HepG2 (cell line): Measurements from ENCODE around the gene DNAJB2. TPM values are rescaled to one million over a fixed set of nuclear protein-coding genes. Genes with fewer than 3 reads are reported as not detected.
A peak's percentile ranks its signal among the peaks of the same experiment; 100 is the strongest.

Experiments used
- ATAC-seq: fragments of 200-7000 bp; cut with Tn5 transposase; 3 replicates; pipeline ENCODE4 v1.9.1; 2020; ENCODE audit warnings: mild to moderate bottlenecking, moderate library complexity
- BruUV-seq: library from RNA; stranded (reverse); fragments of 400-500 nt; replicated peaks from 2 replicates; lab custom pipeline; 2021; lab: Mats Ljungman, UMichigan
- CTCF ChIA-PET: fragments of 300-600 bp; formaldehyde crosslinking; extraction: SDS; loops from one replicate; lab custom pipeline; 2021; ENCODE audit warnings: low total read pairs, inconsistent platforms, low intra/inter-chr PET ratio; lab: Yijun Ruan, JAX
- POLR2A ChIA-PET: fragments of 350-600 bp; sonication (Branson Sonifier 250); formaldehyde crosslinking; loops from one replicate; lab custom pipeline; 2020; ENCODE audit warnings: antibody characterized with exemption, inconsistent platforms; lab: Yijun Ruan, JAX
- DNase-seq: peaks from one replicate; pipeline ENCODE4 v3.0.0-alpha.2; 2015; ENCODE audit warnings: low spot score
- FAIRE-seq: peaks from 3 replicates; lab custom pipeline; 2011; peaks lifted over from hg19 to GRCh38; lab: Jason Lieb, UNC
- H2AFZ ChIP-seq: one replicate; pipeline ENCODE4 v1.6.1; 2011; ENCODE audit warnings: low read length, inconsistent platforms
- H3K27ac ChIP-seq: fragments of 300-600 bp; 3 replicates; pipeline ENCODE4 v1.8.0; 2011; ENCODE audit warnings: mixed run types, mild to moderate bottlenecking, mixed read lengths, low read length, inconsistent platforms; ENCODE audit not compliant: insufficient read depth; ENCODE audit errors: extremely low read length
- H3K27me3 ChIP-seq, 2 experiments: fragments of 200-600 bp in 1 of 2; 2 replicates in 1 of 2; 3 replicates in 1 of 2; pipeline versions ENCODE4 v1.6.0 to v1.8.0; 2011; ENCODE audit warnings: low read length in 2 of 2, mild to moderate bottlenecking in 2 of 2, moderate library complexity in 2 of 2, inconsistent platforms in 1 of 2; ENCODE audit not compliant: insufficient read depth in 2 of 2, control insufficient read depth in 1 of 2
- H3K36me3 ChIP-seq, 2 experiments: fragments of 200-600 bp in 1 of 2; replicated peaks in 1 of 2; 2 replicates in 1 of 2; 3 replicates in 1 of 2; pipeline versions ENCODE4 v1.5.1 to v1.8.0; 2011; ENCODE audit warnings: low read length in 2 of 2, inconsistent platforms in 1 of 2; ENCODE audit not compliant: insufficient read depth in 2 of 2, control insufficient read depth in 1 of 2
- H3K4me1 ChIP-seq: 2 replicates; pipeline ENCODE4 v1.5.1; 2012; ENCODE audit warnings: low read length, inconsistent platforms; ENCODE audit not compliant: insufficient read depth
- H3K4me2 ChIP-seq: 2 replicates; pipeline ENCODE4 v1.6.0; 2011; ENCODE audit warnings: low read depth, low read length, inconsistent platforms
- H3K4me3 ChIP-seq, 3 experiments: fragments of 200-600 bp in 1 of 3; sonication (generic), shearing (Covaris generic) in 1 of 3; replicated peaks in 1 of 3; 2 replicates each; pipeline ENCODE4 v1.5.1; 2011 to 2016; ENCODE audit warnings: low read length in 3 of 3, inconsistent platforms in 2 of 3, low read depth in 2 of 3, mild to moderate bottlenecking in 2 of 3, control low read depth in 1 of 3, mixed read lengths in 1 of 3; ENCODE audit not compliant: insufficient read depth in 1 of 3
- H3K79me2 ChIP-seq: one replicate; pipeline ENCODE4 v1.6.1; 2011; ENCODE audit warnings: low read length, inconsistent platforms; ENCODE audit not compliant: insufficient read depth
- H3K9ac ChIP-seq: 2 replicates; pipeline ENCODE4 v1.6.0; 2011; ENCODE audit warnings: mild to moderate bottlenecking, low read depth, low read length, inconsistent platforms; ENCODE audit not compliant: insufficient read depth
- H3K9me3 ChIP-seq: 2 replicates; pipeline ENCODE4 v1.5.1; 2012; ENCODE audit warnings: mild to moderate bottlenecking, low read length
- H4K20me1 ChIP-seq: 2 replicates; pipeline ENCODE4 v1.6.0; 2011; ENCODE audit warnings: inconsistent platforms, mild to moderate bottlenecking, low read length, moderate library complexity; ENCODE audit not compliant: insufficient read depth
- FOXC1 ChIP-seq: sonication (generic); formaldehyde crosslinking; IDR thresholded peaks from 2 replicates; pipeline ENCODE4 v1.8.0; 2022; ENCODE audit warnings: mild to moderate bottlenecking, missing genetic modification reagents, borderline replicate concordance
- HNRNPH1 ChIP-seq: fragments of 200-400 bp; formaldehyde crosslinking; optimal IDR thresholded peaks from 2 replicates; pipeline ENCODE3; 2017; ENCODE audit warnings: mild to moderate bottlenecking, low read depth, low read length
- KDM2A ChIP-seq: sonication (generic); formaldehyde crosslinking; IDR thresholded peaks from 2 replicates; pipeline ENCODE4 v1.4.0; 2020; ENCODE audit warnings: low read depth, missing genetic modification reagents, borderline replicate concordance
- NFKB2 ChIP-seq: sonication (generic); formaldehyde crosslinking; IDR thresholded peaks from 2 replicates; pipeline ENCODE4 v1.4.0; 2020; ENCODE audit warnings: missing genetic modification reagents, borderline replicate concordance
- ZNF274 ChIP-seq: sonication (generic); formaldehyde crosslinking; IDR thresholded peaks from 2 replicates; pipeline ENCODE4 v1.5.1; 2020; ENCODE audit warnings: mild to moderate bottlenecking, missing genetic modification reagents
- ZNF329 ChIP-seq: sonication (generic); formaldehyde crosslinking; IDR thresholded peaks from 2 replicates; pipeline ENCODE4 v1.9.0; 2021; ENCODE audit warnings: low read depth, mild to moderate bottlenecking, missing genetic modification reagents
- WGBS: methylation state at CpG from one replicate; pipeline ENCODE4 v1.1.6; 2017; ENCODE audit warnings: low lambda C conversion rate; 5-methylcytosine and 5-hydroxymethylcytosine counted together
- in situ Hi-C: cut with HindIII; loops from 2 replicates; pipeline ENCODE4 v1.10.0; 2017; ENCODE audit warnings: low pct_unique_long_range_greater_than_20kb; ENCODE audit not compliant: extremely low pct_ligation_motif_present
- intact Hi-C: fragments of 100-400 bp; cut with micrococcal nuclease; formaldehyde crosslinking; loops from one replicate; pipeline ENCODE4 v1.10.0; 2022; ENCODE audit not compliant: unreplicated experiment
- polyA plus RNA-seq, 8 experiments: library from polyadenylated mRNA; depleted of rRNA in 3 of 8; stranded (reverse) in 7 of 8; unstranded in 1 of 8; fragments of >200 nt; fragmentation: Illumina TruSeq in 4 of 8; extraction: Trizol in 4 of 8; gene quantifications; 2 replicates each; pipeline versions ENCODE4 v1.2.1 to v1.2.3, GENCODE V29; 2011 to 2016; ENCODE audit warnings: low read depth in 4 of 8, missing spikeins in 1 of 8, mixed read lengths in 1 of 8; ENCODE audit not compliant: insufficient read depth in 1 of 8
- total RNA-seq, 5 experiments: library from RNA; depleted of rRNA; stranded (reverse); fragments of >200 nt; fragmentation: Illumina TruSeq; extraction: Trizol; gene quantifications; 2 replicates each; pipeline ENCODE4 v1.2.3, GENCODE V29; 2016; ENCODE audit warnings: low read depth in 1 of 5
- TF ChIP-seq, protein P1 (sequence below): sonication (generic); formaldehyde crosslinking; IDR thresholded peaks from 2 replicates; pipeline ENCODE4 v1.4.0; 2020; ENCODE audit warnings: missing genetic modification reagents, borderline replicate concordance
- TF ChIP-seq, protein P2 (sequence below): sonication (generic); formaldehyde crosslinking; IDR thresholded peaks from 2 replicates; pipeline ENCODE4 v1.5.1; 2020; ENCODE audit warnings: mild to moderate bottlenecking, missing genetic modification reagents, moderate library complexity
- TF ChIP-seq, protein P3 (sequence below): sonication (generic); formaldehyde crosslinking; IDR thresholded peaks from 2 replicates; pipeline ENCODE4 v1.9.0; 2021; ENCODE audit warnings: missing genetic modification reagents, borderline replicate concordance

Gene DNAJB2
- total and polyA plus RNA-seq, 2 of the 13 experiments (the other 11 are each of a cell fraction or from before 2014, with no cell fraction given): 21.3 to 31.1 TPM

DNA sequence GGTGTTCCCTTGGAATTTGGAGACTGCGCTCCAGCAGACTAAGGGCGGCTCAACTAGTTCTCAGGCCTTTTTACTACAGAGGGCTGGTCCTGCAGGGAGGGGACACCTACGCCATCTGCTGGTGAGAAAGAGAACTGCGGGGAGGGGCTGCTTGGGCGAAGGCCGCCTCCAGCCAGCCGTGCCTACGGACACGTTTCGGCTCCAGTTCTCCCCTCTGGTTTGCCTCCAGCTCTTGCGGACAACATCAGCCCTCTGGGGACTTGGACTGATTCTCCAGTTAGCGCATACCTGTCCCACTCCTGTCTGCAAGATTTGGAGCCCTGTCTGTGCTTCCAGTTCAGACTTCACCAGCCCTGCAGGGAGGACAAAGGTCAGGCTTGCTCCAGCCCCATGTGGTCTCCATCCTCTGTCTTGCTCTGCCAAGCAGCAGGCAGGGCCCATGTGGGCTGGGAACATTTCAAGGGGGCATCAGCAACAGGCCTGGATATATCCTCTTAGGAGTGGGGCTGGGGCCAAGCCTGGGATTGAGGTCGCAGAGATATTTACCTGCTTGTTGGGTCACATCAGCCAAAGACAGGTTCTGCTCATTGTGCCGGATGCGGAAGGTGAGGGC, 19.7 kb downstream of the DNAJB2 start:
- peak overlapping the region; percentile 98 for H2AFZ ChIP-seq
- H3K4me3 ChIP-seq: peak overlapping the region; percentile 27 to 76 (median 45); a peak in 5 of 6 replicates
- BruUV-seq: no TSS peak
- TF ChIP-seq, protein P1, sequence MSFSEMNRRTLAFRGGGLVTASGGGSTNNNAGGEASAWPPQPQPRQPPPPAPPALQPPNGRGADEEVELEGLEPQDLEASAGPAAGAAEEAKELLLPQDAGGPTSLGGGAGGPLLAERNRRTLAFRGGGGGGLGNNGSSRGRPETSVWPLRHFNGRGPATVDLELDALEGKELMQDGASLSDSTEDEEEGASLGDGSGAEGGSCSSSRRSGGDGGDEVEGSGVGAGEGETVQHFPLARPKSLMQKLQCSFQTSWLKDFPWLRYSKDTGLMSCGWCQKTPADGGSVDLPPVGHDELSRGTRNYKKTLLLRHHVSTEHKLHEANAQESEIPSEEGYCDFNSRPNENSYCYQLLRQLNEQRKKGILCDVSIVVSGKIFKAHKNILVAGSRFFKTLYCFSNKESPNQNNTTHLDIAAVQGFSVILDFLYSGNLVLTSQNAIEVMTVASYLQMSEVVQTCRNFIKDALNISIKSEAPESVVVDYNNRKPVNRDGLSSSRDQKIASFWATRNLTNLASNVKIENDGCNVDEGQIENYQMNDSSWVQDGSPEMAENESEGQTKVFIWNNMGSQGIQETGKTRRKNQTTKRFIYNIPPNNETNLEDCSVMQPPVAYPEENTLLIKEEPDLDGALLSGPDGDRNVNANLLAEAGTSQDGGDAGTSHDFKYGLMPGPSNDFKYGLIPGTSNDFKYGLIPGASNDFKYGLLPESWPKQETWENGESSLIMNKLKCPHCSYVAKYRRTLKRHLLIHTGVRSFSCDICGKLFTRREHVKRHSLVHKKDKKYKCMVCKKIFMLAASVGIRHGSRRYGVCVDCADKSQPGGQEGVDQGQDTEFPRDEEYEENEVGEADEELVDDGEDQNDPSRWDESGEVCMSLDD (CRISPR knock-in tag): no peak
- TF ChIP-seq, protein P2, sequence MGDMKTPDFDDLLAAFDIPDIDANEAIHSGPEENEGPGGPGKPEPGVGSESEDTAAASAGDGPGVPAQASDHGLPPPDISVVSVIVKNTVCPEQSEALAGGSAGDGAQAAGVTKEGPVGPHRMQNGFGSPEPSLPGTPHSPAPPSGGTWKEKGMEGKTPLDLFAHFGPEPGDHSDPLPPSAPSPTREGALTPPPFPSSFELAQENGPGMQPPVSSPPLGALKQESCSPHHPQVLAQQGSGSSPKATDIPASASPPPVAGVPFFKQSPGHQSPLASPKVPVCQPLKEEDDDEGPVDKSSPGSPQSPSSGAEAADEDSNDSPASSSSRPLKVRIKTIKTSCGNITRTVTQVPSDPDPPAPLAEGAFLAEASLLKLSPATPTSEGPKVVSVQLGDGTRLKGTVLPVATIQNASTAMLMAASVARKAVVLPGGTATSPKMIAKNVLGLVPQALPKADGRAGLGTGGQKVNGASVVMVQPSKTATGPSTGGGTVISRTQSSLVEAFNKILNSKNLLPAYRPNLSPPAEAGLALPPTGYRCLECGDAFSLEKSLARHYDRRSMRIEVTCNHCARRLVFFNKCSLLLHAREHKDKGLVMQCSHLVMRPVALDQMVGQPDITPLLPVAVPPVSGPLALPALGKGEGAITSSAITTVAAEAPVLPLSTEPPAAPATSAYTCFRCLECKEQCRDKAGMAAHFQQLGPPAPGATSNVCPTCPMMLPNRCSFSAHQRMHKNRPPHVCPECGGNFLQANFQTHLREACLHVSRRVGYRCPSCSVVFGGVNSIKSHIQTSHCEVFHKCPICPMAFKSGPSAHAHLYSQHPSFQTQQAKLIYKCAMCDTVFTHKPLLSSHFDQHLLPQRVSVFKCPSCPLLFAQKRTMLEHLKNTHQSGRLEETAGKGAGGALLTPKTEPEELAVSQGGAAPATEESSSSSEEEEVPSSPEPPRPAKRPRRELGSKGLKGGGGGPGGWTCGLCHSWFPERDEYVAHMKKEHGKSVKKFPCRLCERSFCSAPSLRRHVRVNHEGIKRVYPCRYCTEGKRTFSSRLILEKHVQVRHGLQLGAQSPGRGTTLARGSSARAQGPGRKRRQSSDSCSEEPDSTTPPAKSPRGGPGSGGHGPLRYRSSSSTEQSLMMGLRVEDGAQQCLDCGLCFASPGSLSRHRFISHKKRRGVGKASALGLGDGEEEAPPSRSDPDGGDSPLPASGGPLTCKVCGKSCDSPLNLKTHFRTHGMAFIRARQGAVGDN (CRISPR knock-in tag): peak; percentile 84
- TF ChIP-seq, protein P3, sequence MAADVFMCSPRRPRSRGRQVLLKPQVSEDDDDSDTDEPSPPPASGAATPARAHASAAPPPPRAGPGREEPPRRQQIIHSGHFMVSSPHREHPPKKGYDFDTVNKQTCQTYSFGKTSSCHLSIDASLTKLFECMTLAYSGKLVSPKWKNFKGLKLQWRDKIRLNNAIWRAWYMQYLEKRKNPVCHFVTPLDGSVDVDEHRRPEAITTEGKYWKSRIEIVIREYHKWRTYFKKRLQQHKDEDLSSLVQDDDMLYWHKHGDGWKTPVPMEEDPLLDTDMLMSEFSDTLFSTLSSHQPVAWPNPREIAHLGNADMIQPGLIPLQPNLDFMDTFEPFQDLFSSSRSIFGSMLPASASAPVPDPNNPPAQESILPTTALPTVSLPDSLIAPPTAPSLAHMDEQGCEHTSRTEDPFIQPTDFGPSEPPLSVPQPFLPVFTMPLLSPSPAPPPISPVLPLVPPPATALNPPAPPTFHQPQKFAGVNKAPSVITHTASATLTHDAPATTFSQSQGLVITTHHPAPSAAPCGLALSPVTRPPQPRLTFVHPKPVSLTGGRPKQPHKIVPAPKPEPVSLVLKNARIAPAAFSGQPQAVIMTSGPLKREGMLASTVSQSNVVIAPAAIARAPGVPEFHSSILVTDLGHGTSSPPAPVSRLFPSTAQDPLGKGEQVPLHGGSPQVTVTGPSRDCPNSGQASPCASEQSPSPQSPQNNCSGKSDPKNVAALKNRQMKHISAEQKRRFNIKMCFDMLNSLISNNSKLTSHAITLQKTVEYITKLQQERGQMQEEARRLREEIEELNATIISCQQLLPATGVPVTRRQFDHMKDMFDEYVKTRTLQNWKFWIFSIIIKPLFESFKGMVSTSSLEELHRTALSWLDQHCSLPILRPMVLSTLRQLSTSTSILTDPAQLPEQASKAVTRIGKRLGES (CRISPR knock-in tag): no peak
- no peak for TF ChIP-seq HNRNPH1
- TF ChIP-seq KDM2A (CRISPR knock-in tag): peak; percentile 64; the same call in 1 of the 2 replicates
- TF ChIP-seq ZNF274: peak; percentile 91; the same call in 1 of the 2 replicates
- TF ChIP-seq NFKB2: 0 out of 2 replicates have a peak, but pooled peaks have one; percentile 35
- TF ChIP-seq ZNF329: peak; percentile 68; the same call in 1 of the 2 replicates
- TF ChIP-seq FOXC1 (CRISPR knock-in tag): 0 out of 2 replicates have a peak, but pooled peaks have one; percentile 18

More for the DNA sequence above, 19.7 kb downstream of the DNAJB2 start:
- H3K9me3 ChIP-seq: no peaks in the 10 kb centered on the region
- 18% methylated on average over 15 of the region's 15 CpGs for WGBS
- intact Hi-C loops (loop anchor here (1.0 to 10.0 kb wide), 4 partner anchors 122 to 242 kb away; partner anchors contain the start of gene CNPPD1), in situ Hi-C loops (loop anchor here (5.0 kb wide), 1 partner anchor 127 kb away; the partner anchor contains the start of gene SLC23A3)
- DNase-seq: peak; percentile 68
- peak; percentile 70 for ATAC-seq
- peak overlapping the region; percentile 99 for H3K4me2 ChIP-seq
- no peak overlapping the region for H3K27ac ChIP-seq
- peak overlapping the region; percentile 27; the same call in 1 of the 2 replicates for H3K9ac ChIP-seq
- H3K27me3 ChIP-seq: peaks cover 12 to 74% of the 10 kb centered on the region in 2 experiments
- ChIA-PET CTCF (interaction anchor here (0.8 to 2.9 kb wide), 6 partner anchors 21 to 241 kb away, joined by 3 to 28 read pairs (median 8); partner anchors contain the start of genes ANKZF1, ATG9A, DNAJB2 and NHEJ1), POLR2A (interaction anchor here (0.7 to 1.4 kb wide), 2 partner anchors 40 to 50 kb away, joined by 3 read pairs; no protein-coding TSS in a partner anchor)
- H3K36me3 ChIP-seq: no peaks in the 10 kb centered on the region
- peak; percentile 98 for FAIRE-seq
- peaks cover 36% of the 10 kb centered on the region for H3K4me1 ChIP-seq
- no peaks in the 10 kb centered on the region; the same call in 1 of the 2 replicates for H4K20me1 ChIP-seq
- H3K79me2 ChIP-seq: no peaks in the 10 kb centered on the region
